T-cell (primary cell): ENCODE data around the gene OTOP3. TPM values are rescaled to one million over a fixed set of nuclear protein-coding genes. Genes with fewer than 3 reads are reported as not detected.

Experiments used
- ATAC-seq, 4 experiments: fragments of 200-7000 bp in 3 of 4; fragments of 150-1000 bp in 1 of 4; cut with Tn5 transposase; replicated peaks in 1 of 4; 1 replicate in 3 of 4; 2 replicates in 1 of 4; pipeline ENCODE4 v1.10.0; 2021; ENCODE audit warnings: moderate library complexity in 3 of 4, mild to moderate bottlenecking in 2 of 4, moderate number of reproducible peaks in 1 of 4
- CTCF ChIA-PET, 2 donors: fragments of 300-600 bp; sonication (Branson Sonifier 250); formaldehyde crosslinking; loops; one replicate each; lab custom pipeline; 2022; ENCODE audit warnings: antibody characterized with exemption in 2 of 2; lab: Charles Lee
- POLR2A ChIA-PET, 2 donors: fragments of 300-600 bp; sonication (Branson Sonifier 250); formaldehyde crosslinking; loops; one replicate each; lab custom pipeline; 2022; ENCODE audit warnings: antibody characterized with exemption in 2 of 2; lab: Charles Lee
- DNase-seq, 35 experiments: peaks; one replicate each; pipeline versions ENCODE4 v3.0.0 to v3.0.0-alpha.2; 2013 to 2023
- H3K27ac ChIP-seq: one replicate; pipeline ENCODE4 v1.5.1; 2013; ENCODE audit warnings: low read length
- H3K27me3 ChIP-seq, 2 experiments: replicated peaks in 1 of 2; 1 replicate in 1 of 2; 2 replicates in 1 of 2; pipeline versions ENCODE4 v1.6.1 to v1.7.0; 2013; ENCODE audit warnings: low read length in 1 of 2, mixed read lengths in 1 of 2; ENCODE audit not compliant: control insufficient read depth in 2 of 2, insufficient read depth in 2 of 2; ENCODE audit errors: extremely low read depth in 1 of 2
- H3K36me3 ChIP-seq, 2 donors: 1 replicate in 1 of 2; 2 replicates in 1 of 2; pipeline versions ENCODE4 v1.6.1 to v1.7.0; 2013; ENCODE audit warnings: low read length in 1 of 2; ENCODE audit not compliant: control insufficient read depth in 2 of 2, insufficient read depth in 1 of 2; ENCODE audit errors: extremely low read depth in 1 of 2
- H3K4me1 ChIP-seq, 2 experiments: 1 replicate in 1 of 2; 2 replicates in 1 of 2; pipeline versions ENCODE4 v1.6.1 to v1.7.0; 2013; ENCODE audit warnings: low read length in 2 of 2, mixed read lengths in 1 of 2; ENCODE audit not compliant: insufficient read depth in 2 of 2, control insufficient read depth in 1 of 2; ENCODE audit errors: extremely low read depth in 1 of 2
- H3K4me3 ChIP-seq, 2 donors: 1 replicate in 1 of 2; 2 replicates in 1 of 2; pipeline versions ENCODE4 v1.5.1 to v1.7.0; 2013; ENCODE audit warnings: mild to moderate bottlenecking in 2 of 2, low read length in 1 of 2, moderate library complexity in 1 of 2; ENCODE audit not compliant: control insufficient read depth in 1 of 2; ENCODE audit errors: extremely low read depth in 1 of 2
- H3K9me3 ChIP-seq: 2 replicates; pipeline ENCODE4 v1.7.0; 2013
- H3K27ac Mint-ChIP-seq, 2 donors: one replicate each; pipeline ENCODE4 v1.8.0; 2020 to 2021; ENCODE audit warnings: mild to moderate bottlenecking in 2 of 2, mixed read lengths in 2 of 2
- H3K27me3 Mint-ChIP-seq, 2 donors: one replicate each; pipeline ENCODE4 v1.8.0; 2021 to 2022; ENCODE audit warnings: mixed read lengths in 2 of 2
- H3K36me3 Mint-ChIP-seq: one replicate; pipeline ENCODE4 v1.8.0; 2021; ENCODE audit warnings: mixed read lengths
- H3K4me1 Mint-ChIP-seq, 3 donors: one replicate each; pipeline ENCODE4 v1.8.0; 2020 to 2022; ENCODE audit warnings: mixed read lengths in 3 of 3, mild to moderate bottlenecking in 1 of 3
- H3K4me3 Mint-ChIP-seq, 3 donors: one replicate each; pipeline ENCODE4 v1.8.0; 2020 to 2022; ENCODE audit warnings: mild to moderate bottlenecking in 3 of 3, mixed read lengths in 3 of 3, moderate library complexity in 3 of 3
- H3K9me3 Mint-ChIP-seq, 3 donors: one replicate each; pipeline ENCODE4 v1.8.0; 2020 to 2022; ENCODE audit warnings: mixed read lengths in 3 of 3
- WGBS: methylation state at CpG from one replicate; pipeline ENCODE4 v1.1.5; 2013; ENCODE audit warnings: missing lambda C conversion rate; ENCODE audit not compliant: insufficient coverage; 5-methylcytosine and 5-hydroxymethylcytosine counted together
- total RNA-seq, 35 experiments: library from RNA in 6 of 35; stranded (reverse) in 6 of 35; fragments of 120-200 nt in 1 of 35; gene quantifications; one replicate each; pipeline versions ENCODE4 v1.2.1 to v1.2.4 and lab custom pipeline; 2013 to 2026

The OTOP3 gene
- total RNA-seq: not detected
- not detected for total RNA-seq (2013)
- 0 to 0.09 (median 0) reads per million in 29 experiments for total RNA-seq (lab: John Stamatoyannopoulos, UW)

- Mint-ChIP-seq H3K4me3 (no peak within 1 kb of the TSS), H3K36me3 (no peaks in the 10 kb centered on the region), H3K27me3 (peaks cover 43 to 77% of the 10 kb centered on the region in 2 donors), H3K4me1 (peaks cover 0 to 8% (median 0%) of the 10 kb centered on the region in 3 donors), H3K9me3 (no peaks in the 10 kb centered on the region), H3K27ac (no peak within 1 kb of the TSS)
- ChIA-PET CTCF (no interaction called here), POLR2A (no interaction called here)
- H3K36me3 ChIP-seq: no peaks in the 10 kb centered on the region
- no peak within 1 kb of the TSS for H3K4me3 ChIP-seq
- peak in 1 of 4 experiments; percentile 19 for ATAC-seq
- WGBS: 13% methylated on average over 53 of the region's 78 CpGs
- peaks cover 9 to 86% of the 10 kb centered on the region in 2 experiments for H3K27me3 ChIP-seq
- no peaks in the 10 kb centered on the region for H3K9me3 ChIP-seq
- no peak within 1 kb of the TSS for H3K27ac ChIP-seq
- DNase-seq: no peak
- H3K4me1 ChIP-seq: peaks cover 0 to 4% of the 10 kb centered on the region in 2 experiments
Measured at GRCh38 chr17:74935585-74936469, at the start of gene OTOP3. Gene OTOP3, plus strand, starts transcription at chr17:74935898. Its CDS starts 24 bp downstream, at chr17:74935922.

GRCh38 chr17:74888469-74888868, 47.2 kb upstream of the OTOP3 start:
- no peak for ATAC-seq
- H3K4me1 Mint-ChIP-seq: peaks cover 0 to 5% (median 0%) of the 10 kb centered on the region in 3 donors
- no peaks in the 10 kb centered on the region for H3K9me3 Mint-ChIP-seq
- Histone ChIP-seq H3K27ac (no peak overlapping the region), H3K27me3 (peaks cover 0 to 61% of the 10 kb centered on the region in 2 experiments), H3K4me1 (peaks cover 0 to 6% of the 10 kb centered on the region in 2 experiments), H3K9me3 (no peaks in the 10 kb centered on the region), H3K36me3 (no peaks in the 10 kb centered on the region), H3K4me3 (no peak overlapping the region)
- ChIA-PET POLR2A (no interaction called here), CTCF (interaction anchor here in 1 of 2 donors (0.6 kb wide), 1 partner anchor 913 kb away, joined by 10 read pairs; no protein-coding TSS in a partner anchor)
- no peak overlapping the region for H3K27ac Mint-ChIP-seq
- no peak for DNase-seq
- no peaks in the 10 kb centered on the region for H3K36me3 Mint-ChIP-seq
- H3K27me3 Mint-ChIP-seq: peaks cover 21 to 40% of the 10 kb centered on the region in 2 donors
- whole genome bisulfite sequencing: 73% methylated on average over 4 of the region's 13 CpGs
- no peak overlapping the region for H3K4me3 Mint-ChIP-seq

- no peak overlapping the region for H3K4me3 Mint-ChIP-seq
- H3K27me3 ChIP-seq: peaks cover 0 to 64% of the 10 kb centered on the region in 2 experiments
- CTCF ChIA-PET: no interaction called here
Measured at GRCh38 chr17:74890554-74890953, 45.1 kb upstream of the OTOP3 start.

GRCh38 chr17:74892013-74892841, 43.5 kb upstream of the OTOP3 start:
- WGBS: 80% methylated on average over 14 of the region's 20 CpGs
- Histone ChIP-seq H3K9me3 (no peaks in the 10 kb centered on the region), H3K27me3 (peaks cover 0 to 69% of the 10 kb centered on the region in 2 experiments), H3K27ac (no peak overlapping the region), H3K4me3 (no peak overlapping the region), H3K4me1 (peaks cover 0 to 6% of the 10 kb centered on the region in 2 experiments), H3K36me3 (no peaks in the 10 kb centered on the region)
- Mint-ChIP-seq H3K9me3 (no peaks in the 10 kb centered on the region), H3K4me3 (peak overlapping the region in 1 of 3 donors; percentile 67), H3K4me1 (peaks cover 0 to 8% (median 3%) of the 10 kb centered on the region in 3 donors), H3K36me3 (no peaks in the 10 kb centered on the region), H3K27me3 (peaks cover 30 to 49% of the 10 kb centered on the region in 2 donors), H3K27ac (no peak overlapping the region)
- POLR2A ChIA-PET: no interaction called here
- ATAC-seq: no peak
- CTCF ChIA-PET: no interaction called here
- DNase-seq: no peak

More at GRCh38 chr17:74890554-74890953, 45.1 kb upstream of the OTOP3 start:
- no peaks in the 10 kb centered on the region for H3K36me3 ChIP-seq
- H3K27me3 Mint-ChIP-seq: peaks cover 28 to 44% of the 10 kb centered on the region in 2 donors
- no peak overlapping the region for H3K27ac Mint-ChIP-seq
- H3K4me1 ChIP-seq: peaks cover 0 to 6% of the 10 kb centered on the region in 2 experiments
- no peak overlapping the region for H3K4me3 ChIP-seq
- no peaks in the 10 kb centered on the region for H3K36me3 Mint-ChIP-seq
- peaks cover 0 to 8% (median 3%) of the 10 kb centered on the region in 3 donors for H3K4me1 Mint-ChIP-seq
- ATAC-seq: no peak
- DNase-seq: no peak
- 93% methylated on average over 3 of the region's 7 CpGs for WGBS
- H3K9me3 Mint-ChIP-seq: no peaks in the 10 kb centered on the region
- POLR2A ChIA-PET: no interaction called here
- H3K27ac ChIP-seq: no peak overlapping the region
- no peaks in the 10 kb centered on the region for H3K9me3 ChIP-seq

GRCh38 chr17:74892974-74893911, 42.5 kb upstream of the OTOP3 start, which contains the start of gene FADS6:
Gene FADS6, minus strand, starts transcription at chr17:74893633. Its CDS starts 38 bp downstream, at chr17:74893595.
- peak within 1 kb of the TSS in 1 of 2 donors; percentile 34 for H3K27ac Mint-ChIP-seq
- Histone ChIP-seq H3K4me1 (peaks cover 0 to 6% of the 10 kb centered on the region in 2 experiments), H3K27me3 (peaks cover 0 to 66% of the 10 kb centered on the region in 2 experiments), H3K9me3 (no peaks in the 10 kb centered on the region), H3K27ac (no peak within 1 kb of the TSS), H3K4me3 (peak within 1 kb of the TSS; percentile 7 to 36), H3K36me3 (no peaks in the 10 kb centered on the region)
- peak within 1 kb of the TSS; percentile 53 to 74 (median 67) for H3K4me3 Mint-ChIP-seq
- H3K36me3 Mint-ChIP-seq: no peaks in the 10 kb centered on the region
- ATAC-seq: peak; percentile 61 to 78 (median 70)
- peaks cover 28 to 46% of the 10 kb centered on the region in 2 donors for H3K27me3 Mint-ChIP-seq
- ChIA-PET CTCF (interaction anchor here in 1 of 2 donors (0.5 kb wide), 1 partner anchor 11 kb away, joined by 3 read pairs; no protein-coding TSS in a partner anchor), POLR2A (no interaction called here)
- DNase-seq: peak in 2 of 35 experiments; percentile 6 to 7
- WGBS: 6% methylated on average over 79 of the region's 86 CpGs
- H3K4me1 Mint-ChIP-seq: peaks cover 0 to 8% (median 3%) of the 10 kb centered on the region in 3 donors
- H3K9me3 Mint-ChIP-seq: no peaks in the 10 kb centered on the region
